Neural progenitor cell (in vitro differentiated cells): Measurements from ENCODE around the gene THSD4. TPM values are rescaled to one million over a fixed set of nuclear protein-coding genes. Genes with fewer than 3 reads are reported as not detected.
"Not testable (repeated sequence)": the region's sequence is repeated elsewhere in the genome, so short reads cannot be mapped to it uniquely, and the experiment has no call there.

ENCODE experiments used
- DNase-seq: peaks from one replicate; pipeline ENCODE4 v3.0.0-alpha.2; 2016; ENCODE audit warnings: low spot score
- H2AFZ ChIP-seq: fragments of 200-600 bp; sonication (generic); replicated peaks from 2 replicates; pipeline ENCODE4 v1.6.1; 2016; ENCODE audit warnings: antibody characterized with exemption
- H3F3A ChIP-seq: fragments of 200-600 bp; sonication (generic); 2 replicates; pipeline ENCODE4 v1.6.1; 2016; ENCODE audit warnings: antibody characterized with exemption, low read depth
- H3K27ac ChIP-seq: fragments of 200-600 bp; sonication (generic); 2 replicates; pipeline ENCODE4 v1.5.1; 2016; ENCODE audit warnings: mild to moderate bottlenecking
- H3K27me3 ChIP-seq: fragments of 200-600 bp; sonication (generic); 2 replicates; pipeline ENCODE4 v1.6.1; 2016; ENCODE audit warnings: mild to moderate bottlenecking, moderate library complexity
- H3K36me3 ChIP-seq: fragments of 200-600 bp; sonication (generic); 2 replicates; pipeline ENCODE4 v1.5.1; 2016
- H3K4me1 ChIP-seq: fragments of 200-600 bp; sonication (generic); 2 replicates; pipeline ENCODE4 v1.6.1; 2016; ENCODE audit warnings: mixed run types
- H3K4me2 ChIP-seq: fragments of 200-600 bp; sonication (generic); 2 replicates; pipeline ENCODE4 v1.6.1; 2016
- H3K4me3 ChIP-seq: fragments of 200-600 bp; sonication (generic); 2 replicates; pipeline ENCODE4 v1.5.1; 2016
- H3K79me2 ChIP-seq: fragments of 200-600 bp; sonication (generic); 2 replicates; pipeline ENCODE4 v1.6.1; 2016; ENCODE audit warnings: low read depth
- H3K9ac ChIP-seq: fragments of 200-600 bp; sonication (generic); 2 replicates; pipeline ENCODE4 v1.6.1; 2016
- H3K9me3 ChIP-seq: fragments of 200-600 bp; sonication (generic); 2 replicates; pipeline ENCODE4 v1.5.1; 2016; ENCODE audit warnings: low read depth
- H4K20me1 ChIP-seq: fragments of 200-600 bp; sonication (generic); 2 replicates; pipeline ENCODE4 v1.6.1; 2016; ENCODE audit warnings: low read depth
- H3K27ac Mint-ChIP-seq: 3 replicates; pipeline ENCODE4 v1.8.0; 2021; ENCODE audit warnings: mixed read lengths
- H3K27me3 Mint-ChIP-seq: 2 replicates; pipeline ENCODE4 v1.8.0; 2022; ENCODE audit warnings: low read depth, mild to moderate bottlenecking, inconsistent platforms, moderate library complexity, mixed read lengths; ENCODE audit not compliant: insufficient read depth
- H3K36me3 Mint-ChIP-seq: 3 replicates; pipeline ENCODE4 v1.8.0; 2021; ENCODE audit warnings: mixed read lengths
- H3K4me1 Mint-ChIP-seq: 3 replicates; pipeline ENCODE4 v1.8.0; 2021; ENCODE audit warnings: mixed read lengths
- H3K4me3 Mint-ChIP-seq: 3 replicates; pipeline ENCODE4 v1.8.0; 2021; ENCODE audit warnings: mild to moderate bottlenecking, moderate library complexity, mixed read lengths
- H3K9me3 Mint-ChIP-seq: 3 replicates; pipeline ENCODE4 v1.8.0; 2020; ENCODE audit warnings: mixed read lengths
- EZH2 ChIP-seq: fragments of 200-600 bp; sonication (generic); IDR thresholded peaks from 2 replicates; pipeline ENCODE4 v1.6.1; 2017; ENCODE audit warnings: antibody characterized with exemption, mild to moderate bottlenecking, moderate library complexity
- EZH2phosphoT487 ChIP-seq: fragments of 200-600 bp; sonication (generic); IDR thresholded peaks from 2 replicates; pipeline ENCODE4 v1.6.1; 2017; ENCODE audit warnings: antibody characterized with exemption
- total RNA-seq: library from RNA; depleted of rRNA; stranded (reverse); fragments of >200 nt; gene quantifications from 2 replicates; pipeline ENCODE4 v1.2.3, GENCODE V29; 2015; ENCODE audit warnings: low replicate concordance
- TF ChIP-seq, protein P1 (sequence below): fragments of 200-600 bp; sonication (generic); IDR thresholded peaks from 2 replicates; pipeline ENCODE4 v1.5.1; 2017; ENCODE audit warnings: antibody characterized with exemption, mild to moderate bottlenecking

The THSD4 gene
- total RNA-seq, 1 donor from 2014 or later: 2.4 TPM

- no peak overlapping the region for H3K9ac ChIP-seq
- peaks cover 25% of the 10 kb centered on the region for H3F3A ChIP-seq
- H3K9me3 ChIP-seq: no peaks in the 10 kb centered on the region
- H3K27ac ChIP-seq: no peak overlapping the region
- no peak overlapping the region for H3K4me3 ChIP-seq
- peaks cover 31% of the 10 kb centered on the region for H3K4me1 Mint-ChIP-seq
- no peak overlapping the region for H3K27ac Mint-ChIP-seq
- H3K4me1 ChIP-seq: peaks cover 36% of the 10 kb centered on the region
- H3K4me3 Mint-ChIP-seq: no peak overlapping the region
- H3K4me2 ChIP-seq: no peak overlapping the region
- no peaks in the 10 kb centered on the region for H3K36me3 ChIP-seq
- no peaks in the 10 kb centered on the region for H3K36me3 Mint-ChIP-seq
- peaks cover 16% of the 10 kb centered on the region for H4K20me1 ChIP-seq
- no peaks in the 10 kb centered on the region for H3K27me3 ChIP-seq
- peaks cover 17% of the 10 kb centered on the region for H3K9me3 Mint-ChIP-seq
- H3K27me3 Mint-ChIP-seq: peaks cover 7% of the 10 kb centered on the region
- H3K79me2 ChIP-seq: no peaks in the 10 kb centered on the region
- DNase-seq: no peak
- no peak overlapping the region for H2AFZ ChIP-seq
- TF ChIP-seq, protein P1, sequence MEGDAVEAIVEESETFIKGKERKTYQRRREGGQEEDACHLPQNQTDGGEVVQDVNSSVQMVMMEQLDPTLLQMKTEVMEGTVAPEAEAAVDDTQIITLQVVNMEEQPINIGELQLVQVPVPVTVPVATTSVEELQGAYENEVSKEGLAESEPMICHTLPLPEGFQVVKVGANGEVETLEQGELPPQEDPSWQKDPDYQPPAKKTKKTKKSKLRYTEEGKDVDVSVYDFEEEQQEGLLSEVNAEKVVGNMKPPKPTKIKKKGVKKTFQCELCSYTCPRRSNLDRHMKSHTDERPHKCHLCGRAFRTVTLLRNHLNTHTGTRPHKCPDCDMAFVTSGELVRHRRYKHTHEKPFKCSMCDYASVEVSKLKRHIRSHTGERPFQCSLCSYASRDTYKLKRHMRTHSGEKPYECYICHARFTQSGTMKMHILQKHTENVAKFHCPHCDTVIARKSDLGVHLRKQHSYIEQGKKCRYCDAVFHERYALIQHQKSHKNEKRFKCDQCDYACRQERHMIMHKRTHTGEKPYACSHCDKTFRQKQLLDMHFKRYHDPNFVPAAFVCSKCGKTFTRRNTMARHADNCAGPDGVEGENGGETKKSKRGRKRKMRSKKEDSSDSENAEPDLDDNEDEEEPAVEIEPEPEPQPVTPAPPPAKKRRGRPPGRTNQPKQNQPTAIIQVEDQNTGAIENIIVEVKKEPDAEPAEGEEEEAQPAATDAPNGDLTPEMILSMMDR: no peak
- TF ChIP-seq EZH2 (no peak), EZH2phosphoT487 (no peak)
Measured at GRCh38 chr15:71316911-71317310, 201.6 kb downstream of the THSD4 start.

GRCh38 chr15:71319424-71319823, 204.2 kb downstream of the THSD4 start:
- not testable (repeated sequence) for DNase-seq, H3K9me3 ChIP-seq, H3K27me3 ChIP-seq, H3K27ac Mint-ChIP-seq, H4K20me1 ChIP-seq, H3K27me3 Mint-ChIP-seq, H3K79me2 ChIP-seq, H3K4me2 ChIP-seq, H3K27ac ChIP-seq, H3K36me3 Mint-ChIP-seq, H3K9me3 Mint-ChIP-seq, H3K9ac ChIP-seq, H3K4me3 ChIP-seq, H2AFZ ChIP-seq, H3K4me3 Mint-ChIP-seq, H3K36me3 ChIP-seq, H3F3A ChIP-seq
- H3K4me1 Mint-ChIP-seq: peaks cover 16% of the 10 kb centered on the region
- peaks cover 14% of the 10 kb centered on the region for H3K4me1 ChIP-seq

GRCh38 chr15:71319935-71320334, 204.7 kb downstream of the THSD4 start:
- Histone ChIP-seq H3K27me3 (no peaks in the 10 kb centered on the region), H3K79me2 (no peaks in the 10 kb centered on the region), H3K4me3 (no peak overlapping the region), H3K4me1 (peaks cover 9% of the 10 kb centered on the region), H4K20me1 (no peaks in the 10 kb centered on the region), H3K36me3 (no peaks in the 10 kb centered on the region), H3K4me2 (no peak overlapping the region), H3F3A (no peaks in the 10 kb centered on the region), H3K9me3 (no peaks in the 10 kb centered on the region), H2AFZ (no peak overlapping the region), H3K27ac (no peak overlapping the region), H3K9ac (no peak overlapping the region)
- TF ChIP-seq EZH2phosphoT487 (no peak), EZH2 (no peak)
- TF ChIP-seq, protein P1: no peak
- Mint-ChIP-seq H3K9me3 (peaks cover 8% of the 10 kb centered on the region), H3K27ac (no peak overlapping the region), H3K4me3 (no peak overlapping the region), H3K36me3 (no peaks in the 10 kb centered on the region), H3K4me1 (peaks cover 13% of the 10 kb centered on the region), H3K27me3 (peaks cover 7% of the 10 kb centered on the region)
- no peak for DNase-seq

DNA sequence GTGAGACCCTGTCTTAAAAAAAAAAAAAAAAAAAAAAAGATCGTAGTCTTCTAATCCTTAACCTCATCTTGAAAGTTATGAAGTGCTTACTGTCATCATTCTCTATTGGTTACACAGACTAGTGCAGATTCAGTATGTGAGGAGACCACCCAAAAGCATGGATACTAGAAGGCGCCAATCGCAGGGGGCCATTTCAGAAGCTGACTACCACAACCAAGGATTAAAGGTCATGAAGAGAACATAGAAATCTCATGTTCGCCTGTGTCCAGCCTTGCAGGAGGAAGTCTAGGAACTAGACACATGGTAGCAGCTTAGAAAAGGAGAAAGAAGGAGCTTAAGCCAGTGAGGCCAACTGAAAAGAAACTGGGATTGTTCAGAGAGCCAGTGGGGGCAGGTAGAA, 207.8 kb downstream of the THSD4 start:
- H3K4me3 ChIP-seq: no peak overlapping the region
- H3K9me3 Mint-ChIP-seq: no peaks in the 10 kb centered on the region
- H3K9ac ChIP-seq: no peak overlapping the region
- no peak overlapping the region for H2AFZ ChIP-seq
- no peaks in the 10 kb centered on the region for H4K20me1 ChIP-seq
- no peak overlapping the region for H3K27ac ChIP-seq
- H3K27me3 ChIP-seq: no peaks in the 10 kb centered on the region
- H3K4me3 Mint-ChIP-seq: no peak overlapping the region
- no peak for DNase-seq
- H3K4me1 ChIP-seq: no peaks in the 10 kb centered on the region
- peaks cover 4% of the 10 kb centered on the region for H3K27me3 Mint-ChIP-seq
- no peaks in the 10 kb centered on the region for H3K9me3 ChIP-seq
- no peaks in the 10 kb centered on the region for H3F3A ChIP-seq
- H3K27ac Mint-ChIP-seq: no peak overlapping the region
- no peaks in the 10 kb centered on the region for H3K4me1 Mint-ChIP-seq
- no peak overlapping the region for H3K4me2 ChIP-seq
- no peaks in the 10 kb centered on the region for H3K36me3 ChIP-seq
- no peaks in the 10 kb centered on the region for H3K79me2 ChIP-seq
- TF ChIP-seq, protein P1: no peak
- no peak for TF ChIP-seq EZH2
- no peak for TF ChIP-seq EZH2phosphoT487
- no peaks in the 10 kb centered on the region for H3K36me3 Mint-ChIP-seq
